Left cardiac atrium (tissue), 4 donors: Measurements from ENCODE around the gene GPR137. TPM values are rescaled to one million over a fixed set of nuclear protein-coding genes. Genes with fewer than 3 reads are reported as not detected.

ENCODE experiments used
- ATAC-seq, 2 donors: fragments of 200-7000 bp; cut with Tn5 transposase; one replicate each; pipeline ENCODE4 v1.9.1; 2020; ENCODE audit warnings: mild to moderate bottlenecking in 2 of 2, moderate library complexity in 2 of 2
- DNase-seq: peaks from one replicate; pipeline ENCODE4 v3.0.0-alpha.2; 2020
- intact Hi-C, 2 donors: fragments of 100-400 bp; cut with DNase I; formaldehyde crosslinking; loops; one replicate each; pipeline versions ENCODE4 v1.14.1 to v1.15.1; 2022 to 2023
- total RNA-seq, 2 donors: library from RNA; stranded (reverse); fragmentation: NEBNext Ultra II Directional; extraction: Animal tissue kit (Norgen Biotek cat#: 25700); gene quantifications; one replicate each; pipeline ENCODE4 v1.2.1, GENCODE V29; 2021
- donor health status: DM: no; HTN: yes; CAD: no.
- donor health status: DM: no; HTN: yes; CAD: no; lungs with severe emphysema.
- donor health status: DM: yes; HTN: yes; CAD: no.
- donor health status: Dilated cardiomyopathy.

Gene GPR137
- total RNA-seq, 2 donors from 2014 or later, result 31.6 to 32.6 TPM

DNA sequence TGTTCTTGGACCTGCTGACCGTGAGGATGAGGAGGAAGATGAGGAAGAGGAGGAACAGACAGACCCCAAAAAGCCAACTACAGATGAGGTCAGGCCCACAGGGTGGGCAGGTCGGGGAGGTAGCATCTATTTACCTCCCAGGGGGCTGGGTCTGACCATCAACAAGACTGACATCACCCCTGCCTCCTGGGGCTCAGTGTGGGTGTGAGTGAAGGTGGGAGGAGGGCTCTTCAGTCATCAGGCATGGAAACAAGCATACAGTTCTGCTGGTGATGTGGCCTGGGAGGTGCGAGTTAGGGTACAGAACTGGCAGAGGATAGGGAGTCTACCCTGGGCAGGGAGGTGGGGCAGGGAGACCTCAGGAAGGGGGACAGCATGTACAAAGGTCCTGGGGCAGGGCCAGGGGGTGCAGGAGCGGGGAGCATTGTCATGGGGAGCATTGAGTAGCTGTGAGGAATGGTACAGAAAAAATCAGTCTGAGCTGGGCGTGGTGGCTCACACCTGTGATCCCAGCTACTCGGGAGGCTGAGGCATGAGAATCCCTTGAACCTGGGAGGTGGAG is 25.4 kb upstream of the GPR137 start:
- intact Hi-C loops, result no loop called here
- ATAC-seq, result no peak
- no peak for DNase-seq

DNA sequence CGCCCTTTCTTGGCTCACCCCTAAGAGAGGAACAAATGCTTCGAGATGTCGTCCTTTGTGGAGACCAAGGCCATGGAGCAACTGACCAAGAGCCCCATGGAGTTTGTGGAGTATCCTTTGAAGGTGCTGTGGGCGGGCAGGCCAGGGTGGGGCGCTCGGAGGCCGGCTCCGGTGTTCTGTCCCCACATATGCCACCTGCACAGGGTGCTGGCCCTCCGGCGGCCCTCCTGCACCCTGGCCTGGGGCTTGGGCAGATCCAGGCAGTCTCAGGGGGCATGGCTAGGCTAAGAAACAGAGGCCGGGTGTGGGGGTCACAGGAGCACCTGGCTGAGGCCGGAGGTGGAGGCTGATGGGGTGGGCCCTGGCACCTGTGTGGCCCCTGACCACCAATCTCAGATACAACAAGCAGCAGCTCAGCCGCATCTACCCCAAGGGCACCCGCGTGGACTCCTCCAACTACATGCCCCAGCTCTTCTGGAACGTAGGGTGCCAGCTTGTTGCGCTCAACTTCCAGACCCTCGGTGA is 24.0 kb upstream of the GPR137 start:
- intact Hi-C loops, result no loop called here
- ATAC-seq, result no peak
- DNase-seq, result no peak

DNA sequence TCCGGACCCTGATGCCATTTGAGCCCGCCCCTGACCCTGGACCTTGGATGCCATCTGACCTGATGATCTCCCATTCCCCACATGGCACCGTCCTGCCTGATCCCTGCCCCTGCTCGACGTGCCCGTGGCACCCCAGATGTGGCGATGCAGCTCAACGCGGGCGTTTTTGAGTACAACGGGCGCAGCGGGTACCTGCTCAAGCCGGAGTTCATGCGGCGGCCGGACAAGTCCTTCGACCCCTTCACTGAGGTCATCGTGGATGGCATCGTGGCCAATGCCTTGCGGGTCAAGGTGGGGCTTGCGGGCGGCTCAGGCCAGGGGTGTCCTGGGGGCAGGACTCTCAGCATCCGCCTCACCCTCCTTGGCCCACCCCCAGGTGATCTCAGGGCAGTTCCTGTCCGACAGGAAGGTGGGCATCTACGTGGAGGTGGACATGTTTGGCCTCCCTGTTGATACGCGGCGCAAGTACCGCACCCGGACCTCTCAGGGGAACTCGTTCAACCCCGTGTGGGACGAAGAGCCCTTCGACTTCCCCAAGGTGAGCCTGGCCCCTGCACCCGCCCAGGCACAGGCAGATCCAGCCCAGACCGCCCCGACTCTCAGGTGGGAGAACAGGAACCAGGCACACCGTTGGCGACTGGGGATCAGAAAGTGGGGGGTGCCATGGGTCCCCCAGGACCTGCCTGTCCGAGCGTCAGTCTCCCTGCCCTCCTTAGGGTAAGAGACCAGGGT is 23.2 kb upstream of the GPR137 start:
- no peak for ATAC-seq
- no peak for DNase-seq
- intact Hi-C loops, result no loop called here

DNA sequence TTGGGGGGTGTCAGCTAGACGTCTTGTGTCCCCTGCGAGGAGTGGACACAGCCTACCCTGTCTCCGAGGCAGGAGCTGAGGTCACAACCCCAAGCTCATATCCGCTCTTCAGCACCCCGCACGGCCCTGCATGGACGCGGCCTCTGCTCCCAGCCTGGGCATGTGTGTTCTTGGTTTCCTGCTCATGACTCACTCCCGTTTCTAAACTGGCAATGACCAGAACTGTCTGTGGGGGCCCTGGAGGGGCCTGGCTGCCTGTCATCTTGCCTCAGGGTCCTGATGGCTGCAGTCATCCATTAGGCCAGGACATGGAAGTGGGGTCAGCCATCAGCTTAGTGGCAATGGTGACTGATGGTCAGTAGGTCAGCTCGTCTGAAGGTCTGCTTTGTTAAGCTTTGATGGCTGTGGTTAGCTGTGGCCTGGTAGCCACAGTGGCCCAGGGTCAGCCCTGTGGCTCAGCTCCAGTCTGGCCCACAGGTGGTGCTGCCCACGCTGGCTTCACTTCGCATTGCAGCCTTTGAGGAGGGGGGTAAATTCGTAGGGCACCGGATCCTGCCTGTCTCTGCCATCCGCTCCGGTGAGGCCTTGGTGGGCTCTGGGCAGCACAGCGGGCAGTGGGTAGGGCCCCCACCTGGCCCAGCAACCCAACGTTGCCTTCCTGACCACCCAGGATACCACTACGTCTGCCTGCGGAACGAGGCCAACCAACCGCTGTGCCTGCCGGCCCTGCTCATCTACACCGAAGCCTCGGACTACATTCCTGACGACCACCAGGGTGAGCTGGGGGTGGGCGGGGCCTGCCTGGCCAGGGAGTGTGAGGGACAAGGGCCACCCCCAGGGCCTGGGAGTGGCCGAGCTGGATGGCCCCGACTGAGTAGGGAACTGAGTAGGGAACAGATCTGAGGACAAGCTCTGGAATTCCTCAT is 22.4 kb upstream of the GPR137 start:
- no peak for DNase-seq
- no peak for ATAC-seq
- intact Hi-C loops, result no loop called here

DNA sequence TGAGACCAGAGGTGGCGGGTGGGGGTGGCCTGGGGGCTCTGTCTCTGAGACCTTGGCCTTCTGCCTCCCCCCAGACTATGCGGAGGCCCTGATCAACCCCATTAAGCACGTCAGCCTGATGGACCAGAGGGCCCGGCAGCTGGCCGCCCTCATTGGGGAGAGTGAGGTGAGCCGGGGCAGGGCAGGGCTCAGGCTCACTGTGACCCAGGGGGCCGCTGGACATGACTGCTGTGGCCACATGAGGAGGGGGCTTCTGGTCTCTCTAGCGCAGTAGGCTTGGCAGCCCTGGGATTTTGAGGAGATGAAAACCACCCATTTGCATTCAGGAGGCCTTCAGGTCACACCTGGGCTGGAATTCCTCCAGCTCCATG is 21.7 kb upstream of the GPR137 start:
- no peak for DNase-seq
- intact Hi-C loops, result no loop called here
- no peak for ATAC-seq

DNA sequence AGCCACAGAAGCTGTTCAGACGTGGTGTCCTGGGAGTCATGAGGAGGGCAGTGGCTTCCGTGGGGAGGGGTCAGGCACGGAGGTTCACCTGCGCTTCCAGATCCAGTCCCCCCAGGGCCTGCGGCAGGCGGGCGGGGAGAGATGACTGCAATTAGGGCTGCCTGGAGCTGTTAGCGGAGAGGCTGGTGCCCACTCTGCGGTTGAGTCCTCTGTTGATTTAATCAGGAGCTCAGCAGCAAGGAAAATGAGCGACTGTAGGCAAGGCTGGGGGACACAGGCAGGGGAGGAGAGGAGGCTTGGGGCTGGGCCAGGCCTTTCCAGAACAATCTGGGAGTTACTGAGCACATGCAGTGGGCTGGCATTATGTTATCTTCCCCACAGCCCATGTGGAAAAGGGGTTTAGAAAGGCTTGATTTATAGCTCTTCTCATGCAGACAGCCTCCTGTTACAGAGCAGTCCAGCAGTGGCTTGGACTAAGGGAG is 21.2 kb upstream of the GPR137 start:
- no peak for DNase-seq
- ATAC-seq, result no peak

DNA sequence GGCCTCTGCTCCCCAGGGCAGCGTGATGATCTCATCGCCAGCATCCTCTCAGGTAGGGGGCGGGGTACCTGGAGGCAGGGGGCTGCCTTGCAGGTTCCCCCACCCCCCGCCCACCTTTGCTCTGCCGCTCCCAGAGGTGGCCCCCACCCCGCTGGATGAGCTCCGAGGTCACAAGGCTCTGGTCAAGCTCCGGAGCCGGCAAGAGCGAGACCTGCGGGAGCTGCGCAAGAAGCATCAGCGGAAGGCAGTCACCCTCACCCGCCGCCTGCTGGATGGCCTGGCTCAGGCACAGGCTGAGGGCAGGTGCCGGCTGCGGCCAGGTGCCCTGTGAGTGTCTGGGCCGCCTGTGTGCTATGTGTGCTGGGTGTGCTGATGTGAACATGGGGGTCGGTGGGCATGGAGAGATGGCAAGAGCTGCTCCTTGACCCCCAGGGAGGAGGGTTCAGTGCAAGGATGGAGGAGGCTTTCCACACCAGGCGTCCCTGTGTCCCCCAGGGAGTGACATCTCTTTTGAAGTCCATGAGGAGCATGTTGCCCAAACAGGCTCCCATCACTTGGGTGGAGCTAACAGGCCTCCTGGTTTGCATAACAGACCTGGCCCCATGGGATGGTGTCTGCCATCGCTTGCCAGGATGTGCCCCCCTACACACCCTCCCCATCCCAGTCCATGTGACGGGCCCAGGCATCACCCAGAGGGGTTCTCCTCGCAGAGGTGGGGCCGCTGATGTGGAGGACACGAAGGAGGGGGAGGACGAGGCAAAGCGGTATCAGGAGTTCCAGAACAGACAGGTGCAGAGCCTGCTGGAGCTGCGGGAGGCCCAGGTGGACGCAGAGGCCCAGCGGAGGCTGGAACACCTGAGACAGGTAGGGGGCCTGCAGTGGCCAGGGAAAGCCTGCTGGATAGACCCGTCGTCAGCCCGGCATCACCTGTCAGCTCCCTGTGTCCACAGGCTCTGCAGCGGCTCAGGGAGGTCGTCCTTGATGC is 20.2 kb upstream of the GPR137 start:
- intact Hi-C loops, result no loop called here
- no peak for DNase-seq
- ATAC-seq, result no peak

More for the DNA sequence above, 21.2 kb upstream of the GPR137 start:
- intact Hi-C loops, result no loop called here

DNA sequence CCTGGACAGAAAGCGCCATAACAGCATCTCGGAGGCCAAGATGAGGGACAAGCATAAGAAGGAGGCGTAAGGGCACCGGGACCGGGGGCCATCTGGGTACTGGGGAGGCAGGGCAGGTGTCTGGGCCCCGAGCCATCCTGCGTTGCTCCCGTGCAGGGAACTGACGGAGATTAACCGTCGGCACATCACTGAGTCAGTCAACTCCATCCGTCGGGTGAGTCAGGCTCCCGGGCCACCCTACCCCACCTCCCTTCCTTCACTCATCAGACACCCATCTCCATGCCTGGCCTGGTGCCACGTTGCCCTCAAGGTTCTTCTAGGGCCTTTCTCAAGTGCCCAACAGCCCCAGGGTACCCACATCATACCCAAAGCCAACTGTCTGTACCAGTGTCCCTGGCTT is 19.3 kb upstream of the GPR137 start:
- intact Hi-C loops, result no loop called here
- no peak for ATAC-seq
- no peak for DNase-seq

DNA sequence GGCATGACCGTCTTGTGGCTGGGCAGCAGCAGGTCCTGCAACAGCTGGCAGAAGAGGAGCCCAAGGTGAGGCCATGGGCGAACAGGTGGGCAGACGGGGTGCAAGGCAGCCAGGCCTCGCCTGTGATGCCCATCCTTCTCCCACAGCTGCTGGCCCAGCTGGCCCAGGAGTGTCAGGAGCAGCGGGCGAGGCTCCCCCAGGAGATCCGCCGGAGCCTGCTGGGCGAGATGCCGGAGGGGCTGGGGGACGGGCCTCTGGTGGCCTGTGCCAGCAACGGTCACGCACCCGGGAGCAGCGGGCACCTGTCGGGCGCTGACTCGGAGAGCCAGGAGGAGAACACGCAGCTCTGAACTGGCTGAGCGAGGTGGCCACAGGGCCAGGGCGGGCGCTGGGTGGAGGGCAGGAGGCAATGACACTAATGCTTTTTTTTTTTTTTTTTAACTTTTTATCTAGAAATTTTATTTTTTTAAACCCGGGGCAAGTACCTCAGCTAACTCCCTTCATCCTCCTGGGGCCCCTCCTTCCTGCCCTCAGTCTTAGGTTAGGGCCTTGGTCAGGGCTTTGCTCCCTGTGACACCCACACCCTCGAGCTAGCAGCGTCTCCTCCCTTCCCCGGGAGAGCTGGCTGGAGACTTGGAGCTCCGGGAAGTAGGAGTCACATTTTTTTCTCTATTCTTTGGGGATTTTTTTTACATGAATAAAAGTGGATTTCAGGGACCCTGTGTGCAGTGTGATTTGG is 18.3 kb upstream of the GPR137 start:
- intact Hi-C loops, result no loop called here
- DNase-seq (peak; percentile 64), ATAC-seq (no peak)

DNA sequence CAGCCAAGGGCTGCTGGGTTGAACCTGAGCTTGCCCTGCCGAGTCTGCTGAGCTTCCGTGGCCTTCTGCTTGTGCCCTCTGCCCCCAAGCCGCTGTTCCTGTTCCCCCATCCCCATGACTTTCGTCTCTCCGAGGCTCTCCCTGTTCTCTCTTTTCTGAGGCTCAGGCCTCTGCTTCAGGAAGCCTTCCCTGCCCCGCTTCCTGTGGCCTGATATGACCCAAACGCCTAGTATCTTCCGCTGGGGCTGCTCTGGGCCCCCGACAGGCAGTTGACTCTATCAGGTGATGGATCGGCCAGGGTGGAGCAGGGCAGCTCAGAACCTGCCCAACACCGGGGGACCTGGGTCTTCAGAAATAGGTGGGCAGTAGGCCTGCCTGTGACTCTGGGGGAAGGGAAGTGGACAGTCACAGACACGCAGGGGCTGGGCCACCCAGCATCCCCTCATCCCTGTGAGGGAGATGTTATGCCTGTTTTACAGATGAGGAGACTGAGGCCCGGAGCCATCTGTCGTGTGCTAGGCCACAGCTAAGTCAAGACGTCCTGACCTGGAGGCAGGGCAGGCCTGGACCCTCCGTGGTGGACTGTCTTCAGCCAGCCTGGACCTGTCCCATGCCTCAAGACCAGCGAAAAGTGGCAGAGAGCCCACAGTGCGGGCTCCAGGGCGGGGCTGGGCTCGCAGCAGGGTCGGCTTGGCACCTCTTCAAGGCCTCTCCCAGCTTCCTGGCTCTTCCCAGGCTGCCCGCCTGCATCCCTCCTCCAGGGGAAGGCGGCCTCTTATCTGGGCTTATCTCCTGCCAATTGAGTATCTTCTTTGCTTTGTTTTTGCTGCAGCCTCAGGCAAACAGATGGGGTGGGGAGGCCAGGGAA is 17.4 kb upstream of the GPR137 start:
- intact Hi-C loops, result no loop called here
- DNase-seq (peak; percentile 90), ATAC-seq (peak; percentile 3 to 16)

DNA sequence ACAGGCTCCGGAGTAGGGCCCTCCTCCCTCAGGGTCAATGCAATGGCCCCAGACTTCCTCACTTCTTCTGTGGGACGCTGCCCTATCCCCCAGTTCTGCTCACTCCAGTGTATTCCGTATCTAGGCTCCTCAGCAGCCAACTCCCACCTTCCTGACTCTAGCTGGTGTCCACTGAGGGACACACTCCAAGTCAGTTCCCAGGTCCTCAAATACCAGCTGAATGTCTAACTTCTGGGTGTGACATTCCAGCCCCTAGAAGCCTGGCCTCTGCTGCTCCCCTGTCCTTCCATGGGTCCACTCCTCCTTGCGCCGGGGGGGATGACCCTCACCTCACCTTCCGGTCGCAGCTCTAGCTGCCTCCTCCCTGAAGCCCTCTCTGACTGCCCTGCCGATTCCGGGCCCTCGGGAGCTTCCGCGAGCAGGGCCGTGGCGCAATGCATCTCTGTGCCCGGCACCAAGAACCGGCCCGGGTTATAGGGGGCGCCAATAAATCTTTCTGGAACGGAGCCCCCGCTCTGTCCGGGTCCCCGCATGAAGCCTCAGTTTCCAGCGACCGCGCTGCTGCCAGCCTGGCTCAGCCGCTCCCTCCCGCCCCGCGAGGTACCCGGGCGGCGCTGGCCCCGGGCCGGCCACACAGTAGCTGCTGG is 16.6 kb upstream of the GPR137 start:
- ATAC-seq, result peak; percentile 16 to 18
- DNase-seq, result peak; percentile 81
- intact Hi-C loops, result no loop called here

DNA sequence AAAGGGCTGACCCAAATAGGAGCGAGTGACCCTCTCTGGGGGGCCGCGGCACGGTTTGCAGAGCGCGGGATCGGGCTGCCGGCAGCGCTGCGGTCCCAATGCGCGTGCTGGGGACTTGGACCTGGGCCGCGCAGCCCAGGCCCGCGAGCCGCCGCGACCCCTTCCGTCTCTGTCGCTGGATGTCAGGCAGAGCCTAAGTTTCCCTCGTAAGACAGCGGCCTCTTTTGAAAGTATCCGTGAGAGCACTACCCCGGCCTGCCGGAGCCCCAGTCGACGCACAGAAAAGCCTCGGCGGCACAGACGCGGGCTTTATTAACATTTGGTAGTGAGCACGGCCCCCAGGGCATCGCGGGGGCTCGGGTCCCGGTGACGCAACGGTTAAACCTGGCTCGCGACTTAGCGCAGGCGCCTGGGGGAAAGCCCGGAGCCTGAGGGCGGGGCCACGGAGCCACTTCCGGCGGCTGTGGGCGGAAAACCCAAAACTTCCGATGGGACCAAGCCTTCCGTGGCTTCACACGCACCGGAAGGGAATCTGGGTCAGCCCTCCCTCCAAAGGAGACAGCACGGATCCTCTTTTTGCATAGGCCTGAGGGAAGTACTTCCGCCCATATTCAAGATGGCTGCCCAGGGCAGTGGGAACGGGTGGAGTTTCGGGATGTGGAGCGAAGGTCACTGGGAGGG is 16.0 kb upstream of the GPR137 start:
- intact Hi-C loops, result loop anchor here in 1 of 2 donors (1.0 kb wide), 1 partner anchor 16 kb away; the partner anchor contains the start of gene GPR137
- ATAC-seq, result peak; percentile 85 to 89
- DNase-seq, result peak; percentile 98

DNA sequence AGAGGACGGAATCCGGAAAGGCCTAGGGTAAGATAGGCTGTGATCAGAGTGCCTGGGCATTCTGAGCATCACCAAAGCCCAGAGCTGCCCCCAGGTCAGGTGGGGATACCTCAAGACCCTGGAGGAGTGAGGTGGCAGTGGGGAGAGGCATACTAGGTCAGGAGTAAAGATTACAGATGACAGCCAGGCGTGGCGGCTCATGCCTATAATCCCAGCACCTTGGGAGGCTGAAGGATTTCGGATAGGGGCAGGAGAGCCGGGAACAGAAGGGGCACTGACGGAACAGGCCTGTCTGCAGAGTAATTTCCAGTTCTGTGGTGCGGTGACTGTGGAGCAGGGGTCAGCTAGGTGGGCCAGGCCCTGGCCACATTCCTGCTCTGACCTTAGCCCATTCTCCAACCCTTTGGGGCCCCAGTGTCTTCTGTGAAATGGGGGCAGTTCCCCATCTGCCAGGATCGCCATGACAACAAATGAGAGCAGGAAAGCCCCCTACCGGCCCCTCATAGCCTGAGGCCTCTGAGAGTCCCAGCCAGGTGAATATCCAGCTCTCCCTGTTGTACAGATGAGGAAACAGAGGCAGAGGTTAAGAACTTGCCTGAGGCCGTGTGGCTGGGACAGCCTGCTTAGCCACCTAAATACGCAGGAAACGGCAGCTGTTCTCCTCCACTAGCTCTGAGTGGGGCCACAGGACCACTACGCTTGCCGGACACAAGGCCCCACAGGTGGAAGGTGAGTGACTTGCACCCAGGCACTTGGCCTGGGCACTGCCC is 10.4 kb upstream of the GPR137 start:
- DNase-seq (no peak), ATAC-seq (no peak)
- intact Hi-C loops, result no loop called here

DNA sequence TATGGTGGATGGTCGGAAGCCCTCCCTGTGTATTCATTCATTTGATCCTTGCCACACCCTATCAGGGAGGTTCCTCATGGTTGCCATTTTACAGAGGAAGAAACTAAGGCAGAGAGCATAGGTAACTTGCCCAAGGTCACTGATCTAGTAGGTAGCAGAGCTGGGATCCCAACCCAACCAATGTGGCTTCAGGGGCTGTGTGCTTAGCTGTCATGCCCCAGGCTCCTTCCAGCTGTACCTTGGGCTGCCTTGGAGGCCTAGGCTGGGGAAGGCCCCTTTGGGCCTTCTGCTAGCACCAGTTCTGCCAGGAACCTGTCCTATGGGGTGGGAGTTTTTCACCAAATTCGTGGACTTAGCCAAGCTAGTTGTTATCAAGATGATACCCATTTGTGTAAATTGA is 9.8 kb upstream of the GPR137 start:
- ATAC-seq, result no peak

More for the DNA sequence above, 9.8 kb upstream of the GPR137 start:
- no peak for DNase-seq
- intact Hi-C loops, result no loop called here
